Liver (tissue), 9 donors: Measurements from ENCODE around the gene HLA-DPB1. TPM values are rescaled to one million over a fixed set of nuclear protein-coding genes. Genes with fewer than 3 reads are reported as not detected.

Experiments
- DNase-seq: peaks from one replicate; pipeline ENCODE4 v3.0.0-alpha.2; 2017; ENCODE audit warnings: low spot score
- H3K27ac ChIP-seq, 2 donors: one replicate each; pipeline ENCODE4 v1.7.0; 2013; ENCODE audit warnings: inconsistent platforms in 2 of 2, low read length in 2 of 2, control low read depth in 1 of 2, low read depth in 1 of 2, mild to moderate bottlenecking in 1 of 2
- H3K27me3 ChIP-seq, 4 donors: one replicate each; pipeline versions ENCODE4 v1.6.1 to v1.7.0; 2013; ENCODE audit warnings: low read length in 3 of 4, inconsistent platforms in 1 of 4, mild to moderate bottlenecking in 1 of 4, moderate library complexity in 1 of 4; ENCODE audit not compliant: control insufficient read depth in 4 of 4, insufficient read depth in 4 of 4
- H3K36me3 ChIP-seq, 4 donors: one replicate each; pipeline versions ENCODE4 v1.6.1 to v1.7.0; 2013; ENCODE audit warnings: low read length in 3 of 4, mild to moderate bottlenecking in 3 of 4, low read depth in 1 of 4, moderate library complexity in 1 of 4; ENCODE audit not compliant: control insufficient read depth in 4 of 4, insufficient read depth in 3 of 4
- H3K4me1 ChIP-seq, 4 donors: one replicate each; pipeline versions ENCODE4 v1.6.1 to v1.7.0; 2013; ENCODE audit warnings: low read length in 3 of 4, mild to moderate bottlenecking in 3 of 4, moderate library complexity in 1 of 4; ENCODE audit not compliant: control insufficient read depth in 4 of 4, insufficient read depth in 4 of 4
- H3K4me3 ChIP-seq, 3 donors: one replicate each; pipeline versions ENCODE4 v1.6.1 to v1.7.0; 2013; ENCODE audit warnings: low read length in 3 of 3, control low read depth in 1 of 3, low read depth in 1 of 3, mild to moderate bottlenecking in 1 of 3
- H3K9ac ChIP-seq, 2 donors: one replicate each; pipeline ENCODE4 v1.7.0; 2013; ENCODE audit warnings: low read length in 2 of 2, mild to moderate bottlenecking in 2 of 2, moderate library complexity in 2 of 2, control low read depth in 1 of 2, low read depth in 1 of 2
- H3K9me3 ChIP-seq, 4 donors: one replicate each; pipeline versions ENCODE4 v1.6.1 to v1.7.0; 2013; ENCODE audit warnings: low read length in 3 of 4; ENCODE audit not compliant: control insufficient read depth in 4 of 4
- ATF3 ChIP-seq: IDR thresholded peaks from 2 replicates; pipeline ENCODE4 v1.6.1; 2016; ENCODE audit warnings: antibody characterized with exemption
- CTCF ChIP-seq: fragments of 150-350 bp; IDR thresholded peaks from 2 replicates; pipeline ENCODE4 v1.5.1; 2017; ENCODE audit warnings: improper control_type of control experiment, low read depth, low read length; ENCODE audit not compliant: missing input control
- FOXA1 ChIP-seq: IDR thresholded peaks from 2 replicates; pipeline ENCODE4 v1.6.1; 2016; ENCODE audit warnings: antibody characterized with exemption
- FOXA2 ChIP-seq: IDR thresholded peaks from 2 replicates; pipeline ENCODE4 v1.6.1; 2016; ENCODE audit warnings: antibody characterized with exemption
- GABPA ChIP-seq, 2 donors: IDR thresholded peaks in 1 of 2; conservative IDR thresholded peaks in 1 of 2; 2 replicates each; pipeline ENCODE4 v1.6.1; 2016; ENCODE audit warnings: antibody characterized with exemption in 2 of 2, mild to moderate bottlenecking in 1 of 2, moderate library complexity in 1 of 2
- HNF4A ChIP-seq, 2 donors: conservative IDR thresholded peaks; 2 replicates each; pipeline ENCODE4 v1.6.1; 2016; ENCODE audit warnings: antibody characterized with exemption in 2 of 2, mild to moderate bottlenecking in 2 of 2
- HNF4G ChIP-seq: IDR thresholded peaks from 2 replicates; pipeline ENCODE4 v1.6.1; 2016; ENCODE audit warnings: antibody characterized with exemption
- JUND ChIP-seq, 2 donors: IDR thresholded peaks; 2 replicates each; pipeline ENCODE4 v1.6.1; 2016; ENCODE audit warnings: antibody characterized with exemption in 2 of 2
- MAX ChIP-seq: IDR thresholded peaks from 2 replicates; pipeline ENCODE4 v1.6.1; 2016; ENCODE audit warnings: antibody characterized with exemption
- NR2F2 ChIP-seq: IDR thresholded peaks from 2 replicates; pipeline ENCODE4 v1.6.1; 2016; ENCODE audit warnings: antibody characterized with exemption
- RAD21 ChIP-seq, 2 donors: IDR thresholded peaks; 2 replicates each; pipeline ENCODE4 v1.6.1; 2016; ENCODE audit warnings: antibody characterized with exemption in 2 of 2, mild to moderate bottlenecking in 2 of 2
- RXRA ChIP-seq, 2 donors: IDR thresholded peaks; 2 replicates each; pipeline ENCODE4 v1.6.1; 2017 to 2018; ENCODE audit warnings: antibody characterized with exemption in 2 of 2, mild to moderate bottlenecking in 1 of 2
- SP1 ChIP-seq: IDR thresholded peaks from 2 replicates; pipeline ENCODE4 v1.6.1; 2018; ENCODE audit warnings: antibody characterized with exemption, mild to moderate bottlenecking
- TAF1 ChIP-seq: conservative IDR thresholded peaks from 2 replicates; pipeline ENCODE4 v1.6.1; 2016; ENCODE audit warnings: antibody characterized with exemption, mild to moderate bottlenecking
- YY1 ChIP-seq: IDR thresholded peaks from 2 replicates; pipeline ENCODE4 v1.6.1; 2016; ENCODE audit warnings: antibody characterized with exemption, mild to moderate bottlenecking
- WGBS: extraction: QIAGEN DNeasy Blood & Tissue Kit; methylation state at CpG from one replicate; pipeline ENCODE4 v1.1.7; 2013; 5-methylcytosine and 5-hydroxymethylcytosine counted together
- polyA plus RNA-seq, 2 donors: library from polyadenylated mRNA; stranded (reverse) in 1 of 2; unstranded in 1 of 2; fragments of 200-250 nt in 1 of 2; fragments of >200 nt in 1 of 2; fragmentation: Nextera tagmentation in 1 of 2; extraction: Ambion mirVana in 1 of 2; gene quantifications; one replicate each; pipeline versions ENCODE4 v1.2.1 to v1.2.3, GENCODE V29; 2013 to 2015
- total RNA-seq, 2 donors: library from RNA; depleted of rRNA; stranded (reverse); fragments of >200 nt; gene quantifications; one replicate each; pipeline ENCODE4 v1.2.3, GENCODE V29; 2014
- TF ChIP-seq, protein P1 (sequence below): IDR thresholded peaks from 2 replicates; pipeline ENCODE4 v1.6.1; 2016; ENCODE audit warnings: antibody characterized with exemption, mild to moderate bottlenecking
- TF ChIP-seq, protein P2 (sequence below): IDR thresholded peaks from 2 replicates; pipeline ENCODE4 v1.6.1; 2016; ENCODE audit warnings: antibody characterized with exemption
- donor health status: healthy.
- donor health status: healthy.
- donor health status: healthy.
- donor health status: healthy.
- donor health status: healthy.

The HLA-DPB1 gene
- total and polyA plus RNA-seq, 4 donors, result 15.5 to 37.8 (median 24.0) TPM

GRCh38 chr6:33029328-33030184 lies 46.2 kb upstream of the HLA-DPB1 start:
- Histone ChIP-seq H3K9me3 (no peaks in the 10 kb centered on the region), H3K36me3 (no peaks in the 10 kb centered on the region), H3K27me3 (no peaks in the 10 kb centered on the region), H3K4me1 (no peaks in the 10 kb centered on the region), H3K9ac (no peak overlapping the region), H3K4me3 (no peak overlapping the region), H3K27ac (peak overlapping the region; percentile 32 to 41)
- WGBS, result 50% methylated on average over 6 of the region's 6 CpGs
- DNase-seq, result no peak
- TF ChIP-seq GABPA (IDR thresholded peaks at IDR 0.05 in 1 of 2, conservative IDR thresholded peaks at IDR 0.05 in 1 of 2), result no peak
- TF ChIP-seq RXRA (IDR thresholded peaks at IDR 0.05), result peak in 1 of 2 donors; percentile 43
- TF ChIP-seq SP1, result peak; percentile 8
- no peak for TF ChIP-seq YY1
- no peak for TF ChIP-seq RAD21 (IDR thresholded peaks at IDR 0.05)

DNA sequence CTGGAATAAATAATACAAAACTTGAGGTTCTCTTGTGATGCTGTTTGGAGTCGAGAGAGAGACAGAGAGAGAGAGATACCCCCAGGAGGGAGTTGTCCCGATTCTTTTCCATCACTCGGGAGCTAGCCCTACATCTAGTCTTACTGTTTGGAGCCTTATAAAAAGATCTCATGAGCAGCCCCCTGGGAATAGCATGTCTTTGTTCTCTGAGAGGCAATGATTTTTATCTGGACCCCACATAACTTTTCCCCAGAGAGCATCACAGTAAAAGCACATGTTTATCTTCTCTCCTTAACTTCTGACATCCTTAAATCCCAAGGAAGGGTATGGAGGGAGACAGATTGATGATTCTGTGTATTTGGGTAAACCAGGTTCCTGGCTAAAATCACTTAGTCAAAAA lies 45.5 kb upstream of the HLA-DPB1 start:
- no peaks in the 10 kb centered on the region for H3K9me3 ChIP-seq
- no peak overlapping the region for H3K9ac ChIP-seq
- H3K27ac ChIP-seq, result peak overlapping the region; percentile 32 to 37
- no peaks in the 10 kb centered on the region for H3K4me1 ChIP-seq
- no peaks in the 10 kb centered on the region for H3K27me3 ChIP-seq
- no peak for DNase-seq
- H3K4me3 ChIP-seq, result no peak overlapping the region
- 72% methylated on average over 3 of the region's 3 CpGs for WGBS
- TF ChIP-seq RXRA (IDR thresholded peaks at IDR 0.05) (no peak), NR2F2 (no peak), HNF4A (conservative IDR thresholded peaks at IDR 0.05) (no peak), HNF4G (no peak), CTCF (no peak), TAF1 (no peak), FOXA2 (no peak), JUND (IDR thresholded peaks at IDR 0.05) (no peak), MAX (no peak), RAD21 (IDR thresholded peaks at IDR 0.05) (no peak), GABPA (IDR thresholded peaks at IDR 0.05 in 1 of 2, conservative IDR thresholded peaks at IDR 0.05 in 1 of 2) (no peak), SP1 (no peak), YY1 (no peak), ATF3 (no peak), FOXA1 (no peak)
- TF ChIP-seq, protein P1, sequence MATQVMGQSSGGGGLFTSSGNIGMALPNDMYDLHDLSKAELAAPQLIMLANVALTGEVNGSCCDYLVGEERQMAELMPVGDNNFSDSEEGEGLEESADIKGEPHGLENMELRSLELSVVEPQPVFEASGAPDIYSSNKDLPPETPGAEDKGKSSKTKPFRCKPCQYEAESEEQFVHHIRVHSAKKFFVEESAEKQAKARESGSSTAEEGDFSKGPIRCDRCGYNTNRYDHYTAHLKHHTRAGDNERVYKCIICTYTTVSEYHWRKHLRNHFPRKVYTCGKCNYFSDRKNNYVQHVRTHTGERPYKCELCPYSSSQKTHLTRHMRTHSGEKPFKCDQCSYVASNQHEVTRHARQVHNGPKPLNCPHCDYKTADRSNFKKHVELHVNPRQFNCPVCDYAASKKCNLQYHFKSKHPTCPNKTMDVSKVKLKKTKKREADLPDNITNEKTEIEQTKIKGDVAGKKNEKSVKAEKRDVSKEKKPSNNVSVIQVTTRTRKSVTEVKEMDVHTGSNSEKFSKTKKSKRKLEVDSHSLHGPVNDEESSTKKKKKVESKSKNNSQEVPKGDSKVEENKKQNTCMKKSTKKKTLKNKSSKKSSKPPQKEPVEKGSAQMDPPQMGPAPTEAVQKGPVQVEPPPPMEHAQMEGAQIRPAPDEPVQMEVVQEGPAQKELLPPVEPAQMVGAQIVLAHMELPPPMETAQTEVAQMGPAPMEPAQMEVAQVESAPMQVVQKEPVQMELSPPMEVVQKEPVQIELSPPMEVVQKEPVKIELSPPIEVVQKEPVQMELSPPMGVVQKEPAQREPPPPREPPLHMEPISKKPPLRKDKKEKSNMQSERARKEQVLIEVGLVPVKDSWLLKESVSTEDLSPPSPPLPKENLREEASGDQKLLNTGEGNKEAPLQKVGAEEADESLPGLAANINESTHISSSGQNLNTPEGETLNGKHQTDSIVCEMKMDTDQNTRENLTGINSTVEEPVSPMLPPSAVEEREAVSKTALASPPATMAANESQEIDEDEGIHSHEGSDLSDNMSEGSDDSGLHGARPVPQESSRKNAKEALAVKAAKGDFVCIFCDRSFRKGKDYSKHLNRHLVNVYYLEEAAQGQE, result no peak
- TF ChIP-seq, protein P2, sequence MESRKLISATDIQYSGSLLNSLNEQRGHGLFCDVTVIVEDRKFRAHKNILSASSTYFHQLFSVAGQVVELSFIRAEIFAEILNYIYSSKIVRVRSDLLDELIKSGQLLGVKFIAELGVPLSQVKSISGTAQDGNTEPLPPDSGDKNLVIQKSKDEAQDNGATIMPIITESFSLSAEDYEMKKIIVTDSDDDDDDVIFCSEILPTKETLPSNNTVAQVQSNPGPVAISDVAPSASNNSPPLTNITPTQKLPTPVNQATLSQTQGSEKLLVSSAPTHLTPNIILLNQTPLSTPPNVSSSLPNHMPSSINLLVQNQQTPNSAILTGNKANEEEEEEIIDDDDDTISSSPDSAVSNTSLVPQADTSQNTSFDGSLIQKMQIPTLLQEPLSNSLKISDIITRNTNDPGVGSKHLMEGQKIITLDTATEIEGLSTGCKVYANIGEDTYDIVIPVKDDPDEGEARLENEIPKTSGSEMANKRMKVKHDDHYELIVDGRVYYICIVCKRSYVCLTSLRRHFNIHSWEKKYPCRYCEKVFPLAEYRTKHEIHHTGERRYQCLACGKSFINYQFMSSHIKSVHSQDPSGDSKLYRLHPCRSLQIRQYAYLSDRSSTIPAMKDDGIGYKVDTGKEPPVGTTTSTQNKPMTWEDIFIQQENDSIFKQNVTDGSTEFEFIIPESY, result no peak
- H3K36me3 ChIP-seq, result no peaks in the 10 kb centered on the region
